HEK293T (cell line): ENCODE measurements around the gene TBCEL.

ENCODE experiments used
- CTCF ChIA-PET: fragments of 350-600 bp; formaldehyde crosslinking; extraction: SDS; loops from one replicate; lab custom pipeline; 2021; ENCODE audit warnings: antibody characterized with exemption, inconsistent platforms; lab: Yijun Ruan, JAX
- POLR2A ChIA-PET: fragments of 350-600 bp; formaldehyde crosslinking; extraction: SDS; loops from one replicate; lab custom pipeline; 2020; ENCODE audit warnings: antibody characterized with exemption, inconsistent platforms; lab: Yijun Ruan, JAX
- DNase-seq: peaks from one replicate; pipeline ENCODE4 v3.0.0; 2012; ENCODE audit warnings: mixed read lengths; ENCODE audit errors: extremely low spot score
- ARNT ChIP-seq: fragments of 450-650 bp; IDR thresholded peaks from 2 replicates; pipeline ENCODE4 v1.6.1; 2017; ENCODE audit warnings: mild to moderate bottlenecking
- BHLHE40 ChIP-seq: fragments of 450-650 bp; IDR thresholded peaks from 2 replicates; pipeline ENCODE4 v1.6.1; 2016; ENCODE audit warnings: mild to moderate bottlenecking, moderate library complexity, borderline replicate concordance
- CTBP1 ChIP-seq: fragments of 450-650 bp; IDR thresholded peaks from 2 replicates; pipeline ENCODE4 v1.6.1; 2016; ENCODE audit warnings: borderline replicate concordance
- ELF4 ChIP-seq: fragments of 450-650 bp; IDR thresholded peaks from 2 replicates; pipeline ENCODE4 v1.6.1; 2017; ENCODE audit warnings: antibody characterized with exemption
- FOXA1 ChIP-seq: fragments of 450-650 bp; IDR thresholded peaks from 2 replicates; pipeline ENCODE4 v1.6.1; 2016; ENCODE audit warnings: mild to moderate bottlenecking
- FOXK2 ChIP-seq: fragments of 450-650 bp; IDR thresholded peaks from 2 replicates; pipeline ENCODE4 v1.6.1; 2016; ENCODE audit warnings: mild to moderate bottlenecking
- FOXM1 ChIP-seq: fragments of 450-650 bp; IDR thresholded peaks from 2 replicates; pipeline ENCODE4 v1.6.1; 2017; ENCODE audit warnings: mild to moderate bottlenecking, borderline replicate concordance
- HDGF ChIP-seq: fragments of 450-650 bp; IDR thresholded peaks from 2 replicates; pipeline ENCODE4 v1.6.1; 2017; ENCODE audit warnings: antibody characterized with exemption, borderline replicate concordance
- L3MBTL2 ChIP-seq: fragments of 450-650 bp; conservative IDR thresholded peaks from 2 replicates; pipeline ENCODE4 v1.6.1; 2016; ENCODE audit warnings: mild to moderate bottlenecking
- LEF1 ChIP-seq: fragments of 450-650 bp; IDR thresholded peaks from 2 replicates; pipeline ENCODE4 v1.6.1; 2017; ENCODE audit warnings: mild to moderate bottlenecking, borderline replicate concordance
- NFRKB ChIP-seq: fragments of 450-650 bp; IDR thresholded peaks from 2 replicates; pipeline ENCODE4 v1.6.1; 2016; ENCODE audit warnings: mild to moderate bottlenecking, moderate library complexity
- SP1 ChIP-seq: fragments of 450-650 bp; IDR thresholded peaks from 2 replicates; pipeline ENCODE4 v1.6.1; 2017
- SUZ12 ChIP-seq: fragments of 450-650 bp; IDR thresholded peaks from 2 replicates; pipeline ENCODE4 v1.6.1; 2016; ENCODE audit warnings: mild to moderate bottlenecking
- TARDBP ChIP-seq: fragments of 450-650 bp; IDR thresholded peaks from 2 replicates; pipeline ENCODE4 v1.6.1; 2016
- ZNF384 ChIP-seq: fragments of 450-650 bp; IDR thresholded peaks from 2 replicates; pipeline ENCODE4 v1.6.1; 2016
- TF ChIP-seq, protein P1 (sequence below): fragments of 450-650 bp; IDR thresholded peaks from 2 replicates; pipeline ENCODE4 v1.6.1; 2016

The TBCEL gene

GRCh38 chr11:121033635-121034034 lies 9.7 kb downstream of the TBCEL start:
- no peak for DNase-seq
- TF ChIP-seq L3MBTL2 (no peak), FOXK2 (no peak), ARNT (no peak), LEF1 (no peak), SP1 (no peak), FOXM1 (no peak), HDGF (no peak), BHLHE40 (no peak), CTBP1 (no peak), ELF4 (no peak), SUZ12 (no peak), ZNF384 (no peak), TARDBP (no peak), FOXA1 (no peak), NFRKB (no peak)
- TF ChIP-seq, protein P1, sequence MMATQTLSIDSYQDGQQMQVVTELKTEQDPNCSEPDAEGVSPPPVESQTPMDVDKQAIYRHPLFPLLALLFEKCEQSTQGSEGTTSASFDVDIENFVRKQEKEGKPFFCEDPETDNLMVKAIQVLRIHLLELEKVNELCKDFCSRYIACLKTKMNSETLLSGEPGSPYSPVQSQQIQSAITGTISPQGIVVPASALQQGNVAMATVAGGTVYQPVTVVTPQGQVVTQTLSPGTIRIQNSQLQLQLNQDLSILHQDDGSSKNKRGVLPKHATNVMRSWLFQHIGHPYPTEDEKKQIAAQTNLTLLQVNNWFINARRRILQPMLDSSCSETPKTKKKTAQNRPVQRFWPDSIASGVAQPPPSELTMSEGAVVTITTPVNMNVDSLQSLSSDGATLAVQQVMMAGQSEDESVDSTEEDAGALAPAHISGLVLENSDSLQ: no peak
- ChIA-PET POLR2A (no interaction called here), CTCF (no interaction called here)

- TF ChIP-seq ZNF384: no peak
- no peak for TF ChIP-seq FOXA1
- no peak for TF ChIP-seq L3MBTL2
- TF ChIP-seq TARDBP: no peak
- no peak for TF ChIP-seq SUZ12
- TF ChIP-seq, protein P1: no peak
- no peak for TF ChIP-seq HDGF
- TF ChIP-seq BHLHE40: no peak
- no peak for TF ChIP-seq SP1
- TF ChIP-seq ARNT: no peak
- no peak for TF ChIP-seq LEF1
- TF ChIP-seq FOXM1: no peak
- TF ChIP-seq FOXK2: no peak
- DNase-seq: no peak
- POLR2A ChIA-PET: no interaction called here
- CTCF ChIA-PET: interaction anchor here (0.9 kb wide), 1 partner anchor 22 kb away, joined by 3 read pairs; no protein-coding TSS in a partner anchor
Measured at GRCh38 chr11:121035169-121035755, 11.4 kb downstream of the TBCEL start.

DNA sequence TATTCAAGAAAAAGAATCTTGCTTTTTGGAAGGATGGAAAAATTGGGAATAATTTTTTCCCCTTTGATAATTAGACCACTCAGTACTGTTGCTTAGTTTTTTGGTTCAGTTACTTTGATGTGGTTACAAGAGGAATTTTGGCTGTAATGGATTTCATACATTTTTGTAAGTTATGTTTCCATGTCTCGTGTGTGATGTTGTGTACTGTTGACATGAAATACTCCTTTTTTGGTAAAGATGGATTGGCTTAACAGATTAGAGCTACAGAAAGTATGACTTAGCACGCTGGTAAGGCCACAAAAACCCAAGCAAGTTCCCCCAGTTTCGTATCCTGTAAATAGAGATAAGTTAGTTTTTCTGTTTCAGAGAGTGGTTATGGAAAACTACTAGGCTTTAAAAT lies 11.9 kb downstream of the TBCEL start:
- ChIA-PET CTCF (no interaction called here), POLR2A (no interaction called here)
- TF ChIP-seq FOXM1: no peak
- DNase-seq: no peak

- ChIA-PET CTCF (no interaction called here), POLR2A (interaction anchor here (1.4 kb wide), 1 partner anchor 13 kb away, joined by 7 read pairs; the partner anchor contains the start of gene TBCEL)
- no peak for DNase-seq
- TF ChIP-seq, protein P1: no peak
- TF ChIP-seq ZNF384 (no peak), FOXK2 (no peak), ARNT (no peak), SUZ12 (no peak), TARDBP (no peak), FOXA1 (no peak), NFRKB (no peak), ELF4 (no peak), SP1 (no peak), BHLHE40 (no peak), LEF1 (no peak), L3MBTL2 (no peak), HDGF (no peak)
Measured at GRCh38 chr11:121037016-121037415, 13.1 kb downstream of the TBCEL start.

DNA sequence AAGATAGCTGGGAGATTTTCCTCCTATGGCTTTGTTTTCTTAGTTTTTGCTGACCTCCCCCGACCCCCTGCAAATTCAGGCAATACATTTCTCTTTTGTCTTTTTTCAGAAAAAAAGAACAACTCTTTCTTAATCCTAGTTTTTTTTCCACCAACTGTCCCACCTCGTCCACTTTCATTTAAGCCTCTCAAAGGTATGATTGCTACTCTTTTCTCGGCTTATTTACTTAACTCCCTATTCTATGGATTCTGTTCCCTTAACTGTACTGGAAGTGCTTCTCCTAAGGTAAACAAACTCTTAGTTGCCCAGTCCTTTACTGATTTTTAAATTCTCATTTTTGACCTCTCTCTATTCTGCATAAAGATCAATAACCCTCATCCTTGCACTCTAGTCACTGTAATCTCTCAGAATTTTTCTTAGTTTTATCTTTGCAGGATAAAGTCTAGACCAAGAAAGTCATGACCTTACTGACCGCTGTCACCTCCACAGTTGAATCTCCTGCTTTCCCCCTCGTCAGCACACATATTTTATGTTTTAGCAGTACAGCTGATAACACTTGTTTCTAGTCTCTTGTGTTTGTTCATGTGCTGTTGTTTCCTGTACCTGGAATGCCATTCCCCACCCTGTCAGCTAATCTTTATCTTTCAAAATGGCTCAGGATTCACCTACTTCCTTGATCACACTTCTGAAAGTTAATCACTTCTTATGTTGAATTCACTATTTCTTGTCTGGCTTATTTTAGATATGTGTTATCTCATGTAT lies 14.9 kb downstream of the TBCEL start:
- ChIA-PET POLR2A (no interaction called here), CTCF (no interaction called here)
- no peak for DNase-seq
- TF ChIP-seq ELF4: no peak
- TF ChIP-seq, protein P1: no peak
- TF ChIP-seq HDGF: no peak

DNA sequence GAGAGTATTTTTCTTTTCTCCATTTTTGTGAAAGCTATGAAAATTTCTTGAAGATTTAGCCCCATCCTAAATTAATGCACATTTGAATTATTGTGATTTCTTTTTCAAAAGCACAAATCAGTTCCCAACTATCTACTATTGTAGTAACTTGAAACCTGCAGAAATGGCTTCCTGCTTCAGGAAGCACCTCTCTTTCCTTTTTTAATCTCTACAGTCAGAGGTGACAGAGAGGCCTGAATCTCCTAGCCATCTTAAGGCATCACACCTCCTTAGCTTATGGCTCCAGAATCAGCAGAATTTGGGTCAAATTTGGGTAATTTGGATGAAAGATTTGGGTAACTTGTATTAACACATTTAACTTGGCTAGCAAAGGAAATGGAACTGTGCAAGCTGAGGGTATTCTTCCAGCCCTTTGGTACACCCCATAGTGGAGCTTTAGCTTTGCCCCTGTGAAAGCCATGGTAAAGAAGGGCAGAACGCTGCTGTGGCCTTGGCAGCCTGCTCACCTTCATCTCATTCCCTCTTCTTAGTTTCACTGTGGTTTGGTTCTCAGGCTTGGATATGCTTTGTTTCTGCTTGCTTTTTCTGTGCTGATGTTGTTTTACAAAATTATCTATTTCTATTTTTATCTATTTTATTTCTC lies 16.2 kb downstream of the TBCEL start:
- ChIA-PET POLR2A (no interaction called here), CTCF (interaction anchor here (0.6 kb wide), 1 partner anchor 178 kb away, joined by 3 read pairs; no protein-coding TSS in a partner anchor)
- DNase-seq: no peak
- TF ChIP-seq ELF4 (no peak), LEF1 (no peak), HDGF (no peak), SP1 (no peak), BHLHE40 (no peak), FOXA1 (no peak), L3MBTL2 (no peak), ARNT (no peak), NFRKB (no peak), SUZ12 (no peak), FOXK2 (no peak), CTBP1 (no peak), FOXM1 (no peak), TARDBP (no peak), ZNF384 (no peak)
- TF ChIP-seq, protein P1: no peak
